HepG2 (cell line): ENCODE data around the gene AGPAT2. TPM values are rescaled to one million over a fixed set of nuclear protein-coding genes. Genes with fewer than 3 reads are reported as not detected.

ENCODE experiments used
- ARID4A ChIP-seq: sonication (generic); formaldehyde crosslinking; IDR thresholded peaks from 2 replicates; pipeline ENCODE4 v1.5.0; 2020; ENCODE audit warnings: mild to moderate bottlenecking, missing genetic modification reagents, borderline replicate concordance
- BRD4 ChIP-seq: sonication (generic); formaldehyde crosslinking; IDR thresholded peaks from 2 replicates; pipeline ENCODE4 v1.4.0; 2020; ENCODE audit warnings: missing genetic modification reagents
- CEBPG ChIP-seq: IDR thresholded peaks from 2 replicates; pipeline ENCODE4 v1.6.1; 2016
- HNF4G ChIP-seq, 2 experiments: sonication (generic) in 1 of 2; formaldehyde crosslinking in 1 of 2; IDR thresholded peaks; 2 replicates each; pipeline versions ENCODE4 v1.4.0 to v1.6.1; 2011 to 2020; ENCODE audit warnings: borderline replicate concordance in 2 of 2, low read depth in 2 of 2, mild to moderate bottlenecking in 2 of 2, low read length in 1 of 2, missing genetic modification reagents in 1 of 2, moderate library complexity in 1 of 2
- ISL2 ChIP-seq: sonication (generic); formaldehyde crosslinking; IDR thresholded peaks from 2 replicates; pipeline ENCODE4 v1.5.0; 2020; ENCODE audit warnings: missing genetic modification reagents
- MYPOP ChIP-seq: sonication (generic); formaldehyde crosslinking; IDR thresholded peaks from 2 replicates; pipeline ENCODE4 v1.8.1; 2023; ENCODE audit warnings: mild to moderate bottlenecking, moderate library complexity, missing genetic modification reagents
- NFATC3 ChIP-seq: sonication (generic); formaldehyde crosslinking; IDR thresholded peaks from 2 replicates; pipeline ENCODE4 v1.5.1; 2020; ENCODE audit warnings: mild to moderate bottlenecking, missing genetic modification reagents
- RELA ChIP-seq: sonication (generic); formaldehyde crosslinking; IDR thresholded peaks from 2 replicates; pipeline ENCODE4 v1.4.0; 2020; ENCODE audit warnings: missing genetic modification reagents
- SOX13 ChIP-seq, 3 experiments: fragments of 450-650 bp in 1 of 3; sonication (generic) in 1 of 3; formaldehyde crosslinking in 1 of 3; IDR thresholded peaks in 2 of 3; conservative IDR thresholded peaks in 1 of 3; 2 replicates each; pipeline versions ENCODE4 v1.5.0 to v1.6.1; 2016 to 2020; ENCODE audit warnings: antibody characterized with exemption in 1 of 3, mild to moderate bottlenecking in 1 of 3, missing compliant biosample characterization in 1 of 3, missing genetic modification reagents in 1 of 3, moderate library complexity in 1 of 3
- TBX2 ChIP-seq: sonication (generic); formaldehyde crosslinking; IDR thresholded peaks from 2 replicates; pipeline ENCODE4 v1.5.0; 2020; ENCODE audit warnings: missing genetic modification reagents, mild to moderate bottlenecking, borderline replicate concordance
- TOPORS ChIP-seq: sonication (generic); formaldehyde crosslinking; IDR thresholded peaks from 2 replicates; pipeline ENCODE4 v1.8.0; 2023; ENCODE audit warnings: mild to moderate bottlenecking, missing genetic modification reagents
- ZNF263 ChIP-seq: sonication (generic); formaldehyde crosslinking; IDR thresholded peaks from 2 replicates; pipeline ENCODE4 v1.4.0; 2020; ENCODE audit warnings: missing genetic modification reagents
- ZNF33B ChIP-seq: sonication (generic); formaldehyde crosslinking; IDR thresholded peaks from 2 replicates; pipeline ENCODE4 v1.5.1; 2020; ENCODE audit warnings: mild to moderate bottlenecking, missing genetic modification reagents
- polyA plus RNA-seq, 8 experiments: library from polyadenylated mRNA; depleted of rRNA in 3 of 8; stranded (reverse) in 7 of 8; unstranded in 1 of 8; fragments of >200 nt; fragmentation: Illumina TruSeq in 4 of 8; extraction: Trizol in 4 of 8; gene quantifications; 2 replicates each; pipeline versions ENCODE4 v1.2.1 to v1.2.3, GENCODE V29; 2011 to 2016; ENCODE audit warnings: low read depth in 4 of 8, missing spikeins in 1 of 8, mixed read lengths in 1 of 8; ENCODE audit not compliant: insufficient read depth in 1 of 8
- total RNA-seq, 5 experiments: library from RNA; depleted of rRNA; stranded (reverse); fragments of >200 nt; fragmentation: Illumina TruSeq; extraction: Trizol; gene quantifications; 2 replicates each; pipeline ENCODE4 v1.2.3, GENCODE V29; 2016; ENCODE audit warnings: low read depth in 1 of 5
- TF ChIP-seq, protein P1 (sequence below): sonication (generic); formaldehyde crosslinking; IDR thresholded peaks from 2 replicates; pipeline ENCODE4 v1.5.0; 2020; ENCODE audit warnings: missing genetic modification reagents
- TF ChIP-seq, protein P2 (sequence below): sonication (generic); formaldehyde crosslinking; conservative IDR thresholded peaks from 2 replicates; pipeline ENCODE4 v1.4.0; 2020; ENCODE audit warnings: missing genetic modification reagents
- TF ChIP-seq, protein P3 (sequence below): IDR thresholded peaks from 2 replicates; pipeline ENCODE4 v1.6.1; 2016; ENCODE audit warnings: missing genetic modification reagents, missing compliant biosample characterization
- TF ChIP-seq, protein P4 (sequence below): IDR thresholded peaks from 2 replicates; pipeline ENCODE4 v1.6.1; 2016; ENCODE audit warnings: missing compliant biosample characterization, missing genetic modification reagents, borderline replicate concordance
- TF ChIP-seq, protein P5 (sequence below): sonication (generic); formaldehyde crosslinking; IDR thresholded peaks from 2 replicates; pipeline ENCODE4 v1.5.0; 2020; ENCODE audit warnings: mild to moderate bottlenecking, low read depth, missing genetic modification reagents, borderline replicate concordance

AGPAT2 gene
- total and polyA plus RNA-seq, 2 of the 13 experiments (the other 11 are each of a cell fraction or from before 2014, with no cell fraction given) = 3.9 to 25.8 TPM

- TF ChIP-seq TBX2 = no peak
- TF ChIP-seq CEBPG = no peak
- TF ChIP-seq ISL2 = no peak
- TF ChIP-seq, protein P1, sequence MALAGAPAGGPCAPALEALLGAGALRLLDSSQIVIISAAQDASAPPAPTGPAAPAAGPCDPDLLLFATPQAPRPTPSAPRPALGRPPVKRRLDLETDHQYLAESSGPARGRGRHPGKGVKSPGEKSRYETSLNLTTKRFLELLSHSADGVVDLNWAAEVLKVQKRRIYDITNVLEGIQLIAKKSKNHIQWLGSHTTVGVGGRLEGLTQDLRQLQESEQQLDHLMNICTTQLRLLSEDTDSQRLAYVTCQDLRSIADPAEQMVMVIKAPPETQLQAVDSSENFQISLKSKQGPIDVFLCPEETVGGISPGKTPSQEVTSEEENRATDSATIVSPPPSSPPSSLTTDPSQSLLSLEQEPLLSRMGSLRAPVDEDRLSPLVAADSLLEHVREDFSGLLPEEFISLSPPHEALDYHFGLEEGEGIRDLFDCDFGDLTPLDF = no peak
- TF ChIP-seq BRD4 (CRISPR knock-in tag) = no peak; the same call in 1 of the 2 replicates
- no peak for TF ChIP-seq RELA (CRISPR knock-in tag)
- TF ChIP-seq ZNF33B (CRISPR knock-in tag) = no peak
- no peak for TF ChIP-seq NFATC3
- TF ChIP-seq, protein P2, sequence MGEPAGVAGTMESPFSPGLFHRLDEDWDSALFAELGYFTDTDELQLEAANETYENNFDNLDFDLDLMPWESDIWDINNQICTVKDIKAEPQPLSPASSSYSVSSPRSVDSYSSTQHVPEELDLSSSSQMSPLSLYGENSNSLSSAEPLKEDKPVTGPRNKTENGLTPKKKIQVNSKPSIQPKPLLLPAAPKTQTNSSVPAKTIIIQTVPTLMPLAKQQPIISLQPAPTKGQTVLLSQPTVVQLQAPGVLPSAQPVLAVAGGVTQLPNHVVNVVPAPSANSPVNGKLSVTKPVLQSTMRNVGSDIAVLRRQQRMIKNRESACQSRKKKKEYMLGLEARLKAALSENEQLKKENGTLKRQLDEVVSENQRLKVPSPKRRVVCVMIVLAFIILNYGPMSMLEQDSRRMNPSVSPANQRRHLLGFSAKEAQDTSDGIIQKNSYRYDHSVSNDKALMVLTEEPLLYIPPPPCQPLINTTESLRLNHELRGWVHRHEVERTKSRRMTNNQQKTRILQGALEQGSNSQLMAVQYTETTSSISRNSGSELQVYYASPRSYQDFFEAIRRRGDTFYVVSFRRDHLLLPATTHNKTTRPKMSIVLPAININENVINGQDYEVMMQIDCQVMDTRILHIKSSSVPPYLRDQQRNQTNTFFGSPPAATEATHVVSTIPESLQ (CRISPR knock-in tag) = no peak
- TF ChIP-seq, protein P3, sequence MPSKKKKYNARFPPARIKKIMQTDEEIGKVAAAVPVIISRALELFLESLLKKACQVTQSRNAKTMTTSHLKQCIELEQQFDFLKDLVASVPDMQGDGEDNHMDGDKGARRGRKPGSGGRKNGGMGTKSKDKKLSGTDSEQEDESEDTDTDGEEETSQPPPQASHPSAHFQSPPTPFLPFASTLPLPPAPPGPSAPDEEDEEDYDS = no peak
- TF ChIP-seq, protein P4, sequence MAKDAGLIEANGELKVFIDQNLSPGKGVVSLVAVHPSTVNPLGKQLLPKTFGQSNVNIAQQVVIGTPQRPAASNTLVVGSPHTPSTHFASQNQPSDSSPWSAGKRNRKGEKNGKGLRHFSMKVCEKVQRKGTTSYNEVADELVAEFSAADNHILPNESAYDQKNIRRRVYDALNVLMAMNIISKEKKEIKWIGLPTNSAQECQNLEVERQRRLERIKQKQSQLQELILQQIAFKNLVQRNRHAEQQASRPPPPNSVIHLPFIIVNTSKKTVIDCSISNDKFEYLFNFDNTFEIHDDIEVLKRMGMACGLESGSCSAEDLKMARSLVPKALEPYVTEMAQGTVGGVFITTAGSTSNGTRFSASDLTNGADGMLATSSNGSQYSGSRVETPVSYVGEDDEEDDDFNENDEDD (CRISPR knock-in tag) = no peak
- TF ChIP-seq SOX13 (IDR thresholded peaks at IDR 0.05) = 0 out of 2 replicates have a peak, but pooled peaks have one; percentile 3
- no peak for TF ChIP-seq SOX13 (CRISPR knock-in tag; conservative IDR thresholded peaks at IDR 0.05 in 1 of 2, IDR thresholded peaks at IDR 0.05 in 1 of 2)
- TF ChIP-seq TOPORS (CRISPR knock-in tag) = no peak
- TF ChIP-seq ZNF263 (CRISPR knock-in tag) = no peak; the same call in 1 of the 2 replicates
- TF ChIP-seq ARID4A (CRISPR knock-in tag) = no peak
- no peak for TF ChIP-seq MYPOP (CRISPR knock-in tag)
- no peak for TF ChIP-seq HNF4G (IDR thresholded peaks at IDR 0.05; ENCODE audit: borderline replicate concordance, low read depth, low read length)
- TF ChIP-seq HNF4G (CRISPR knock-in tag; IDR thresholded peaks at IDR 0.05; ENCODE audit: borderline replicate concordance, low read depth) = no peak
- TF ChIP-seq, protein P5, sequence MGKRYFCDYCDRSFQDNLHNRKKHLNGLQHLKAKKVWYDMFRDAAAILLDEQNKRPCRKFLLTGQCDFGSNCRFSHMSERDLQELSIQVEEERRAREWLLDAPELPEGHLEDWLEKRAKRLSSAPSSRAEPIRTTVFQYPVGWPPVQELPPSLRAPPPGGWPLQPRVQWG = no peak
These were observed 41.8 kb downstream of the AGPAT2 start (continued) for GRCh38 chr9:136645352-136645902.
